KBM-7 (cell line): Measurements from ENCODE around the gene FBH1.
"Not testable (repeated sequence)": the region's sequence is repeated elsewhere in the genome, so short reads cannot be mapped to it uniquely, and the experiment has no call there.

Source experiments
- DNase-seq: peaks from one replicate; pipeline ENCODE4 v3.0.0-alpha.2; 2015
- in situ Hi-C: fragments of 300-500 bp; cut with MboI; formaldehyde crosslinking; loops from 2 replicates; pipeline ENCODE4 v1.14.3; 2020; ENCODE audit warnings: low sequenced_read_pairs, low pct_unique_long_range_greater_than_20kb, mixed read lengths

Gene FBH1

DNA sequence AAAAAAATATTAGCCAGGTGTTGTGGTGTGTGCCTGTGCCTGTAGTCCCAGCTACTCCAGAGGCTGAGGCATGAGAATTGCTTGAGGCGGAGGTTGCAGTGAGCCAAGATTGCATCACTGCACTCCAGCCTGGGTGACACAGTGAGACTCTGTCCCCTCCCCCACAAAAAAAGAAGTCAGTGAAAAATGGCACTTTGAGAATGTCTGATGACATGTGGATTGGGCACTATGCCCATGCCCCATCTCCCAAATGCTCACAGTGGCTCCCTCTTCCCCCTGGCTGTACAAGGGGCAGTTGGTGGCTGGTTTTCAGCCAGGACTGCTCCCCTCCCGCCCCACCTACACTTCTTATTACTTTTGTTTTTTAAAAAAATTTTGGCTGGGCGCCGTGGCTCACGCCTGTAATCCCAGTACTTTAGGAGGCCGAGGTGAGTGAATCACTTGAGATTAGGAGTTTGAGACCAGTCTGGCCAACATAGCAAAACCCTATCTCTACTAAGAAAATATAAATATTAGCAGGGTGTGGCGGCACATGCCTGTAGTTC, 61.2 kb downstream of the FBH1 start:
- in situ Hi-C loops: no loop called here
- DNase-seq: peak; percentile 51

DNA sequence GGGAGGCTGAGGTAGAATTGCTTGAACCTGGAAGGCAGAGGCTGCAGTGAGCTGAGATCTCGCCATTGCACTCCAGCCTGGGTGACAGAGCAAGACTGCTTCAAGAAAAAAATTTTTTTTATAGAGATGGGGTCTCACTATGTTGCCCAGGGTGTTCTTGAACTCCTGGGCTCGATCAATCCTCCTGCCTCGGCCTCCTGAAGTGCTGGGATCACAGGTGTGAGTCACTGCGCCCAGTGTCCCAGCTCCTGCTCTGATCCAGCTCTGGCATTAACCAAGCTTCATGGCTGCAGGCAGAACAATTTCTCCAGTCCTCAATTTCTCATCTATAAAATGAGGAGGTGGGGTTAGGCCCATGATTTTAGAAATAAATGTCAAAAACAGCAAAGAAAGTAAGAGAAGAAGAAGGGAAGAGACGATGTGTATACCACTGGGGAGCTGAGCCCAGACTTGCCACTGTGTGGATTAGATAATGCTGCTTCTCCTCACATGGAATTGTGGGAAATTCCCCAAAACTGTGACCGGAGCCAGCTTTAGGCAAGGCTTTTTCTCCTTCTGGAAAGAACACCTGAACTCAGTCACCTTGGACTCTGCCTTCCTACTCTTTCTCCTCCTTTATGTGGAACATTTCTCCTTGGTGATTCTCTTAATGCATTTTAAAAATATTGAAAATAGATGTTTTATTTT, 61.8 kb downstream of the FBH1 start:
- DNase-seq: no peak
- in situ Hi-C loops: no loop called here

DNA sequence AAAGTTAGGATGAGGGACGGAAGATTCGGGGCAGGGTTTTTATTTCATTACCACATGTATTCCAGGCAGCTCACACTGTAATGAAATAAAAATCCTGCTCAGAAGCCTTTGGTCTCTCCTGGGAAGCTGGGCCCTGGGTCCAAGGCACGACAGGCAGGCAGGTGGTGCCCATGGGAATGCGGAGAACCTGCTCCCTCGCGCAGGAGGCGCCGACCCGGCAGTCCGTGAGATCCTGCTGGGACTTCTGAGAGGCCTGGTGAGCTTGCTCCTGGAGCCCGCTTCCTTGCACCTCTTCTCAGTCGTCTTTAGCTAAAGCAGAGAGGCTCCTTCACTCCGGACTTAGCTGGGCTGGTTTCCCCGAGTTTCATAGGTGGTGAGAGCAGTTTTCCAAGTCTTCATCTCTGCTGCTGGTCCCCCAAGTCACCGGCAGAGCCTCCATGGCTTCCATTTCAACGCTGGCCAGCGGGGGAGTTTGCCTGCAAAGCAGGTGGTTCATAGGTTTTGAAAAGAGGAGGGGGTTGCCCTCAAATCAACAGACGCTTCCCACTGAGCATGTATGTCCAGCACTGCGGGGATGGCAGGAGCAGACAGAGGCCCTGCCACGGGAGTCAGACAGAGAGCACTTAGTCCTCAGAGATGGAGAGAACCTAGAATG, 62.8 kb downstream of the FBH1 start:
- DNase-seq: no peak
- in situ Hi-C loops: no loop called here

DNA sequence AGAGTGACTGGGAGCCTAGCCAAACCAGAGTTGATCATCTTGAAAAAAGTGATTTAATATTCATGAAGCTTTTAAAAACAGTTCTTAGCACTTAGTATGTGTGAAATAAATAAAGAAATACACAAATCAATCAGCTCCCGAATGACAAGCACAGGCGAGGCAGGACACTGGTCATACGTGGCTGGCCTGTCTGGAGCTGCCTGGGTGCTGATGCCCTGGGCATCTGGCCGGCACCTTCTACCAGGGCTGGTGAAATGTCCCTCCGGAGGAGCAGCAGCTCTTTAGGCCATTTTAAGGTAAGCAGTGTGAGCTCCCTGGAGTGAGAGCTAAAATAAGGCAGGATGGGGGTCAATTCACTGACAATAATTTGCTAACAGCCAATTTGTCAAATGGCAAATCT, 63.6 kb downstream of the FBH1 start:
- no peak for DNase-seq
- in situ Hi-C loops: no loop called here

DNA sequence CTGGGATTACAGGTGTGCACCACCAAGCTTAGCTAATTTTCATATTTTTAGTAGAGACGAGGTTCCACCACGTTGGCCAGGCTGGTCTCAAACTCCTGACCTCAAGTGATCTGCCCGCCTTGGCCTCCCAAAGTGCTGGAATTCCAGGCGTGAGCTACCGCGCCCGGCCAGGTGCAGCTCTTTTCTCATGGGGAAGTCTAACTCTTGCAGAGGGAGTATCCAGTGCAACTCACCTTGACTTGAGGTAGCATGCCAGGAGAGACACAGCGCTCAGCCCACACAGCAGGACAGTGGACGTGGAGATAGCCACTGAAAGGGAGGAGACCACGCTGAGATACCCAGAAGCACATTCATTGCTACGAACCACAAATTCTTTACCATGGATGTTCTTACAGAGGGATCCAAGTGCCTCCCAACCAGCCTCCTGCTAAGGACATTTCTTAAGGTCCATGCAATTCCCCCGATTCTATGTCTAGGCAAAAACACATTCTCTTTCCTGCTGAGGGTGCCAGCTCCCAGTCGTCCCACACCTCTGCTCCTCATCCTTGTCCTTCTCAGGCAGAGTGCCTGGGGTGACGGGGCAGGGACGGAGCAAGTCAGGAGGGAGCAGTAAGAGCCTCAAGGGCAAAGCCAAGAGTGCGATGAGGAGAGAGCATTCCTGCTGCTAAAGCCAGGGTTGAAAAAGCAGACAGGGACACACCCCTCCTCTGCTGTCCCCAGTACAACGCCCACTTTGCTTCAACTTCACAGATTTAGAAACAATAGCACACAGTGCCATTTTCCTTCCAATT, 66.3 kb downstream of the FBH1 start:
- no peak for DNase-seq
- in situ Hi-C loops: no loop called here

DNA sequence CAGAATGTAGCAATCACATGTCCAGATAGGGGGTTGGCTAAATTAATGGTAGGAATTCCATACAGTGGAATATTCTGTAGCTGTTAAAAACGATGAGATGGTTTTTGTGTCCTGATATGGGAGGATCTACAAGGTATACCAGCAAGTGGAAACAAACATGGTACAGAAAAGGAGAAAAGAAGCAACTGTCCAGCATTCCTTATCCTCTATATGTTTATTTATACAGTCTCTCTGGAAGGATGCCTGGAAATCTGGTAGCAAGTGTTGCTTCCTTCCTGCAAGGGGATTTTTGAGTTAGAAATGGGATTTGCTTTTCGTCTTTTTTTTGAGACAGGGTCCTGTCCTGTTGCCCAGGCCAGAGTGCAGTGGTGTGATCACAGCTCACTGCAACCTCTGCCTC, 68.0 kb downstream of the FBH1 start:
- no peak for DNase-seq
- in situ Hi-C loops: no loop called here

DNA sequence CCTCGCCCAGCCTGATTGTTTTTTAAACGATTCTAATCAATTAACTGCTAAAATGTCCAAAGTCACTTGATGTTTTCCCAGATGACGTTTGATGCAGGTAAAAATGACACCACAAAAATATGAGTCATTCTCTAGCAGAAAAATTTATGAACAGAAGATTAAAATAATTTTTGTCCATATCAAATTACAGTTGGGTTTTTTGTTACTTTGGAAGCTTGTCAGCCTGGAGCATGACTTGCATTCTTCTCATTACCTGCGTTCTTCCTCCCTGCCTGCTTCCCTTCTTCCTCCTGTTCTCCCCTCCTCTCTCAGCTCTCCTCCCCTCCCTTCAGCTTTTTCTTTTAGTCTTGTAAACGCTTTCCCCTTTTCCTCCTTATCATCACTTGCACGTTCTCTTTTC, 68.6 kb downstream of the FBH1 start:
- no peak for DNase-seq
- in situ Hi-C loops: no loop called here

DNA sequence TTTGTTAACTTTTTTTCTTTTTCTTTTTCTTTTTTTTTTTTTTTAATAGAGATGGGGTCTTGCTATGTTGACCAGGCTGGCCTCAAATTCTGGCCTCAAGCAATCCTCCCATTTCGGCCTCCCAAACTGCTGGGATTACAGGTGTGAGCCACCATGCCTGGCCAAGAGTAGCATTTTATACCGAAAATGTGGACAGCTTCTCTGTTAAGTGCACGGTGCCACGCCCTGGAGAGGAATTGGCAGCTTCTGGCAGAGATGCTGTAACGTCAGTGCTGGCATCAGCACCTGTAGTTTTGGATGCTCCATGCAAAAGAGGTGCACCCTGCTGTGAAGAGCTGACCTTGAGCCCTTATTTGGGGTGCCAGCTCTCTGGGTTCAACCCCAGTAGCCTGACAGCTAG, 69.1 kb downstream of the FBH1 start:
- no peak for DNase-seq
- in situ Hi-C loops: no loop called here

DNA sequence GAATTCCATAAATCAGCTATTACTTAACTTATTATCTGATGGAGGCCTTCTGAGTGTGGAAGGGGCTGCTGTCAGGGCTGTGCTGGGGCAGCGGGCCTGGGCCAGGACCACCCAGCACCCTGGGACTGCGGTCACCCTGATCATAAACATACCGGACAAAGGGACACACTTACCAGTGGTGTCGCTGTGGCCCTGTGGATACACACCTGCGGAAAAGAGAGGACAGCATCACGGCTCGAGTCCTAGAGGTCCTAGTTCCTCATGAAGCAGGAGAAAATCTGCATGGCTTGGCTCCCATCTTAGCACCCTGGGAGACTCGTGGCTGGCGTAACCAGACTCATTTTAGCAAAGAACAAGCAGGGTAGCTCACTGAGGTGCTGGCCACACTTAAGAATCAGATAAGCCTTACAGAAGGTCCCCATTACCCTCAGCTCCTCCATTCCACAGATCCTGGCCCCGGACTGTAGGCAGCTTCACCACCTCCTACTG, 69.6 kb downstream of the FBH1 start:
- in situ Hi-C loops: no loop called here
- no peak for DNase-seq

DNA sequence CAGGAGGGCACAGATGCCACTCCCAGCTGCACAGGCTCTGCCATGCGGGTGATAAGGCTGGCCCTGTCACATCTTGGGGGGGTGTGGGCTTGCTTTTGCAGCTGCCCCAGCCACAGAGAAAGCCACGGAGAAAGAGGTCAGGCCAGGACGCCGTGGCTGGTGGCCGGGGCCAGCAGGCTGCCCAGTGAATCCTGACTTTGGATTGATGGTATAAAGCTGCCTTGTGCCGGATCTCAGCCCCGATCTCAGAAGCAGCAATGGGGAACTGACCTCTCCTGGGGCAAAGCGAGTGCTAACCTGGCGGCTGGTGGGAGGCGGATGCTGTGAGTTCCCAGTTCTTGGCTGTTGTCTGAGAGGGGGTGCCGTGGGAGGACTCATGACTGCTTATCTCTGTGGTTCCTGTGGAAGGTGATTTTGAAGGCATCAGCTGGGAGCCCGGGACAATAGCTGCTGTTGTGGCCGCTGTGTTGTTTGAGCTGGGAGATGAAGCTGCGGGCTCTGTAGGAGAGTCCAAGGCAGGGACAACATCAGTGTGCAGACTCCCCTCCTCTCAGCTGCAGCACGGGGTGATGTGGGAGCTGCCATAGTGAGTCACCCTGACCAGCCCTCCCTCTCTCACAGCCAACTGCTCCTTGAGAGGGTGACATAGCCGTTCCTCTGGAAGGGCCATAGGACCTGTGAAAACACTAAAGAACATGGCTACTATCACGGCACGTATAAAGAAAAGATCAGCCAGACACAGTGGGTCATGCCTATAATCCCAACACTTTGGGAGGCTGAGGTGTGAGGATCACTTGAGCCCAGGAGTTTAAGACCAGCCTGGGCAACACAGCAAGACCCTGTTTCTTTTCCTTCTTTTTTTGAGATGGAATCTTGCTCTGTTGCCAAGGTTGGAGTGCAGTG, 70.3 kb downstream of the FBH1 start:
- in situ Hi-C loops: no loop called here
- DNase-seq: no peak

DNA sequence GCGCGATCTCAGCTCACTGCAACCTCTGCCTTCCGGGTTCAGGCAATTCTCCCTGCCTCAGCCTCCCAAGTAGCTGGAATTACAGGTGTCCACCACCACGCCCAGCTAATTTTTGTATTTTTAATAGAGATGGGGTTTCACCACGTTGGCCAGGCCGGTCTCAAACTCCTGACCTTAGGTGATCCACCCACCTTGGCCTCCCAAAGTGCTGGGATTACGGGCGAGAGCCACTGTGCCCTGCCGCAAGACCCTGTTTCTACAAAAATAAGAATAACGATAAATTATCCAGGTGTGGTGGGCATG, 70.9 kb downstream of the FBH1 start:
- DNase-seq, in situ Hi-C loops: not testable (repeated sequence)

DNA sequence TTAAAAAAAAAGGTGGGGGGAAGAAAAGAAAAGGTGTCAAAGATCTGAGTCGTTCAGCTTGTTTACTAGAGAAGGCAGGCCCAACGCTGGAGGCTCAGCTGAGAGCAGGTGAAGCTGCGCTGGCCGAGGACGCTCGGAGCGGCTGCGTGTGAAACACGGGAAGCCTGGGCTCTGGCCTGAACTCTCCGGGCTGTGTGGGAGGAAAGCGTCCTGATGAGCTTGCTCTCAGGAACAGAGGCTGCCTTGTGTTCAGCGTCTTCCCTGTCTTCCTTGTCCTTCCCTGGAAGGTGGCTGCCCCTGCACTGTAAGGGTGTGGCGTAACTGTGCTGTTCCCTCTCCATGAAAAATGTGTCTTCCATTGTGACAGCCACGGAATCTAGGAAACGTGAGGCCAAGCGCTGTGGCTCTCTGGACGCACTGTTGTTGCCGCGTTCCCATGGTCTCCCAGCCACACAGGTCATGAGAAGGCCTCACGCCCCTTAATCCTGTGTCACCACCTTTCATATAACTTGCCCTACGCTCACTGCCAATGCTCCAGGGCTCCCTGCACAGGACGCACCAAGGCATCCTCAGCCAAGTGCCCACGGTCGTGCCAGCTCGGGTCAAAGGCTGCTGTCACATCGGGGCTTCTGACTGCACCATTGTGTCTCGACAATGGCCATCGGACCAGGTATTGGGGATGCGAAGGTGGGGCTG, 71.5 kb downstream of the FBH1 start:
- in situ Hi-C loops: no loop called here
- DNase-seq: no peak

DNA sequence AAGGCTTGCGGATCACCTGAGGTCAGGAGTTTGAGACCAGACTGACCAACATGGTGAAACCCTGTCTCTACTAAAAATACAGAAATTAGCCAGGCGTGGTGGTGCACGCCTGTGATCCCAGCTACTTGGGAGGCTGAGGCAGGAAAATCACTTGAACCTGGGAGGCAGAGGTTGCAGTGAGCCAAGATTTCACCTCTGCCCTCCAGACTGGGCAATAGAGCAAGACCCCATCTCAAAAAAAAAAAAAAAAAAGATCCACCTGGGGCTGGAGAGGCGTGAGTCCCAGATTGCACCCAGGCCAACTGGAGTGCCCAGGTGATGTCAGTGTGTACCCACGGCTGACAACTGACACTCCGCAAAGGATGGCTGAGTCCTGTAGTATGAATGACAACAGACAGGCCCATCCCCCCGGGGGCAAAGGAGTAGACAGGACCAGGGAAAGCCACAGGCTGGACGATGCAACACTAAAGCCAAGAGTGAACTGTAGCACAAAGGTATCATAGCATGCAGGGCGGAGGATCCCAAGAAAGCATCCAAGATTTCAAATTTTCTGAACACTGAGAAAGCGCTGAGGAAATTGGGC, 72.4 kb downstream of the FBH1 start:
- DNase-seq, in situ Hi-C loops: not testable (repeated sequence)

DNA sequence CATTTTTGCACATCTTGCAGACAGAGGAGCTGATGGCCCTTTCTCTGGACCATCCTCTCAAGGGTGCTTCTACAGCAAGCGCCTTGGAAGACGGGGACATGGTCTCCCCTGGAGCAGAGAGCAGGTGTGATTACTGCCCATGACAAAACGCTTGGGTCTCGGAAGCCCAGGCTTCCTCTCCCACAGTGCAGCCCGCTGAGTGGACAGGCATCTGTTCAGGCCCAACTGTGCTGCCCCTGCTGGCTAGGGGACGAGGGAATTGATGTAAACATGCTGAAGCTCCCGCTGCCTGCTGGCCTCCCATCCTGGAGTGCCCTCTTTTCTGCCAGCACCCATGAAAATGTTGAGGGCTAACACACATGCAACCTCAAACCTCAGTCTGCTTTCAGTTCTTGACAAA, 73.0 kb downstream of the FBH1 start:
- in situ Hi-C loops: no loop called here

DNA sequence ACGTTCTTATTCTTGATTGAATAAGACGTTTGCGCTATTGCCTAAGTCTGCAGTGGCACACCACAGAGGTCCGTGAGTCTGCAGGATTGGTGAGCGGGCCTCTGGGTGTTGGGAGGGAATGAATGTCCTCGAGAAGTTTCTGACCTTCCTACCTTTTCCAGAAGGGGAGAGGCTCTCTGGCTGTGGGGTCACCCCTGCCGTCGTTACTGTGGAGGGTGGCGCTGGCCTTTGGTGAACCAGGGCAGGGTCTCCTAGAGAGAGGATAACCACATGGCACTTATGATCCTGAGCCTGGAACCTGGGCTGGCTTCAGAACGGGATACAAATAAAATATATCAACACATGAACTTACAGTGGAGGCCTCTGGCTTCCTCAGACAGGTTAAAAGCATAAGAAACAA, 73.5 kb downstream of the FBH1 start:
- in situ Hi-C loops: no loop called here
- DNase-seq: no peak

More for the DNA sequence above, 73.0 kb downstream of the FBH1 start:
- no peak for DNase-seq

DNA sequence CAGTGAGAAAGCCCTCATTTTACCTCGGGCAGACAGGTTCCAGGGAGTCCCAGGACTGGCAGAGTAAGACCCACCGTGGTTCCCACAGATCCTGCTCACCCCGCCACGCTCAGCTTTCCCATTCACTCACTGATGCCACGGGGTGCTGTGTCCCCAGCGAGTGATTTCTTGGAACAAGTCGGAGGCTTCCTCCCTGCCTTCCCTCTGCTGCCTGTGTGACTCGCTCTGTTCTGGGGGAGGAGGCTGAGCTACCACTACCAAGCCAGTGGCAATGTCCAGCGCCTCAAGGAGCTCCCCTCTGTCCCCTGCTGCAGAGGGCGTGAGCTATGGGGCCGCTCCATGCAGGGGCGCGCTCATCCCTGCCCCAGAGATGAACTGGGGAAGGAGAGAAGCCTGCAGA, 74.7 kb downstream of the FBH1 start:
- DNase-seq: no peak
- in situ Hi-C loops: no loop called here

DNA sequence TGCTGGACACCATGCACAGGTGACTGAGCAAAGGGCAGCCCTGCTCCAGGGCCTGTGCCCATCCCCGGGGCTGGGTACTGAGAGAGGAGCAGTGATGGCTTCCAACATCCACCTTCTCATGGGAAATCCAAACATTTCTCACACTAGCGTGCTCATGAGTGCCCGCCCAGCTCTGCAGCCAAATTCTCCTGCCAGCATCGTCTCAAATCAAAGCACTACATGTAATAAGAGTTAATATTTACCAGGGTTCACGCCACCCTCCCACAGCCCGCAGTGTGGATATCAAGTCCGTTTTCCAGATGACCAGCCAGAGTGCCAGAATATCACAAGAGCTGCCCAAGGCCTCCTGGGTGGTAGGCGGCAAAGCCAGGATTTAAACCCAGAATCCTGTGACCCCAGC, 75.2 kb downstream of the FBH1 start:
- DNase-seq: no peak
- in situ Hi-C loops: no loop called here

DNA sequence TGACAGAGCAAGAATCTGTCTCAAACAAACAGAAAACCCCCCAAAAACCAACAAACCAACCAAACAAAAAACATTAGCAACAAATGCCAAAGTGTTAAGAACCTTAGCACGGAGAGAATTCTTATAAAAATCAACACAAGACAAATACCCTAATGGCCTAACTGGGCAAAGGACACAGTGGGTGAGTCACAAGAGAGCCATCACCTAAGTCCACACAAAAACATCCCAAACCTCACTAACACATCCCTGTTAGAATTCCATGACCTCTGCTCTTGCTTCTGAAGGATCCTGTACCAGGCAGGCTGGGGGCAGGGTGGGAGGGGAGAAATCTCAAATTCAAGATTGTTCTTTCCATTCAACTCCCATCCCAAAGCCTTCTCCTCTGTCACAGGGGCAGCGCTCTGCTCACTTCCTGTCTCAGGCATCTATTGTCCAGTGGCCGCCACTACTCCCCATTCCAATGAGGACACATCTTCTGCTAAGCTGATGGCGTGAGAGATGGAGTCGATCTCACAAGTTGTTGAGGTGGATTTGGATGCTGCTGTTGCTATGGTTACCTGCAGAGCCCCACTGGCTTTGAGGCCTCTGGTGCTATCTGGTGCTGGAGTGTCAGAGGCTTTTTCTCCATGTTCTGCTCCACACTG, 78.1 kb downstream of the FBH1 start:
- in situ Hi-C loops: no loop called here
- no peak for DNase-seq
